ENCODE results near the gene PRKN. TPM values are rescaled to one million over a fixed set of nuclear protein-coding genes. Genes with fewer than 3 reads are reported as not detected.

Gene PRKN
- total RNA-seq, 1 donor from 2014 or later = 1.3 TPM

DNA sequence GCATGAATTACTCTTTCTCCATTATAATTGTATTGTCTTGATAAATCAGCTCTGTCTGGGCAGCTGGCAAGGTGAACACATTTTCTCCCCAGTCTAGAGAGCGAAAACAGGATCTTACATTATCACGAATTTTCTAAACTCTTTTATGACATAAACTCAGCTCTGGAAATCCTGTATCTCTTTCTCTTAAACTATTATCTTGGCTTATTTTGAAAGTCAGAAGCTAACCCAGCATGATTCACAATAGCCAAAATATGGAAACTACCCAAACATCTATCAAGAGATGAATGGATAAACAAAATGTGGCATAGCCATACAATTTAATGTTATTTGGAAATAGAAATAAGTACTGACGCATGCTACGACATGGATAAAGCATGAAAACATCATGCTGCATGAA, 1427.8 kb downstream of the PRKN start:
- no peaks in the 10 kb centered on the region for H3K4me1 Mint-ChIP-seq (ENCODE audit: low read depth, unreplicated experiment)
- Histone ChIP-seq H3K27me3 (ENCODE audit: insufficient read depth, low read length) (no peaks in the 10 kb centered on the region), H3K4me2 (ENCODE audit: low read length) (no peak overlapping the region), H3K4me3 (ENCODE audit: insufficient read depth, low read depth, low read length) (no peak overlapping the region), H3K9ac (ENCODE audit: low read length) (no peak overlapping the region), H3K9me3 (ENCODE audit: insufficient read depth, low read depth, low read length) (no peaks in the 10 kb centered on the region), H3K79me2 (ENCODE audit: insufficient read depth, low read length) (no peaks in the 10 kb centered on the region), H4K20me1 (ENCODE audit: insufficient read depth, low read length) (no peaks in the 10 kb centered on the region), H3K4me1 (ENCODE audit: insufficient read depth, low read length) (peaks cover 6% of the 10 kb centered on the region), H2AFZ (ENCODE audit: low read depth, low read length) (no peak overlapping the region), H3K27ac (ENCODE audit: low read depth, low read length) (no peak overlapping the region), H3K36me3 (ENCODE audit: insufficient read depth, low read length) (no peaks in the 10 kb centered on the region)
- no peak for DNase-seq (ENCODE audit: low read depth)
- no peak overlapping the region for H3K27ac Mint-ChIP-seq (ENCODE audit: unreplicated experiment)
- no peak for FAIRE-seq
- H3K36me3 Mint-ChIP-seq (ENCODE audit: low read depth, unreplicated experiment) = no peaks in the 10 kb centered on the region
- no peaks in the 10 kb centered on the region for H3K27me3 Mint-ChIP-seq (ENCODE audit: low read depth, unreplicated experiment)
- peaks cover 3% of the 10 kb centered on the region for H3K9me3 Mint-ChIP-seq (ENCODE audit: unreplicated experiment)
- no peak overlapping the region for H3K4me3 Mint-ChIP-seq (ENCODE audit: unreplicated experiment)
- TF ChIP-seq EZH2 (IDR thresholded peaks at IDR 0.05; ENCODE audit: insufficient read depth, low read length) = no peak
- TF ChIP-seq, protein P1, sequence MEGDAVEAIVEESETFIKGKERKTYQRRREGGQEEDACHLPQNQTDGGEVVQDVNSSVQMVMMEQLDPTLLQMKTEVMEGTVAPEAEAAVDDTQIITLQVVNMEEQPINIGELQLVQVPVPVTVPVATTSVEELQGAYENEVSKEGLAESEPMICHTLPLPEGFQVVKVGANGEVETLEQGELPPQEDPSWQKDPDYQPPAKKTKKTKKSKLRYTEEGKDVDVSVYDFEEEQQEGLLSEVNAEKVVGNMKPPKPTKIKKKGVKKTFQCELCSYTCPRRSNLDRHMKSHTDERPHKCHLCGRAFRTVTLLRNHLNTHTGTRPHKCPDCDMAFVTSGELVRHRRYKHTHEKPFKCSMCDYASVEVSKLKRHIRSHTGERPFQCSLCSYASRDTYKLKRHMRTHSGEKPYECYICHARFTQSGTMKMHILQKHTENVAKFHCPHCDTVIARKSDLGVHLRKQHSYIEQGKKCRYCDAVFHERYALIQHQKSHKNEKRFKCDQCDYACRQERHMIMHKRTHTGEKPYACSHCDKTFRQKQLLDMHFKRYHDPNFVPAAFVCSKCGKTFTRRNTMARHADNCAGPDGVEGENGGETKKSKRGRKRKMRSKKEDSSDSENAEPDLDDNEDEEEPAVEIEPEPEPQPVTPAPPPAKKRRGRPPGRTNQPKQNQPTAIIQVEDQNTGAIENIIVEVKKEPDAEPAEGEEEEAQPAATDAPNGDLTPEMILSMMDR (IDR thresholded peaks at IDR 0.05; ENCODE audit: insufficient read depth, low read depth, low read length) = no peak

Other genes starting within 250 kb of the PRKN start
- 0.72 TPM in 1 of 2 replicates, not detected in the other for gene PACRG, start 208 bp upstream of the PRKN start, total RNA-seq